Osteocyte (in vitro differentiated cells): ENCODE measurements around the gene NLGN1. TPM values are rescaled to one million over a fixed set of nuclear protein-coding genes. Genes with fewer than 3 reads are reported as not detected.

Experiments
- DNase-seq: peaks from one replicate; pipeline ENCODE4 v3.0.0; 2021; ENCODE audit warnings: mixed read lengths; ENCODE audit not compliant: unreplicated experiment; ENCODE audit errors: extremely low spot score
- H3K27ac Mint-ChIP-seq: one replicate; pipeline ENCODE4 v1.8.0; 2021; ENCODE audit warnings: mild to moderate bottlenecking, mixed read lengths; ENCODE audit not compliant: unreplicated experiment
- H3K27me3 Mint-ChIP-seq: one replicate; pipeline ENCODE4 v1.8.0; 2021; ENCODE audit warnings: mixed read lengths; ENCODE audit not compliant: unreplicated experiment
- H3K36me3 Mint-ChIP-seq: one replicate; pipeline ENCODE4 v1.8.0; 2021; ENCODE audit warnings: mixed read lengths; ENCODE audit not compliant: unreplicated experiment
- H3K4me1 Mint-ChIP-seq: one replicate; pipeline ENCODE4 v1.8.0; 2021; ENCODE audit warnings: mixed read lengths; ENCODE audit not compliant: unreplicated experiment
- H3K4me3 Mint-ChIP-seq: one replicate; pipeline ENCODE4 v1.8.0; 2021; ENCODE audit warnings: mild to moderate bottlenecking, moderate library complexity, mixed read lengths; ENCODE audit not compliant: unreplicated experiment
- H3K9me3 Mint-ChIP-seq: one replicate; pipeline ENCODE4 v1.8.0; 2021; ENCODE audit warnings: mixed read lengths; ENCODE audit not compliant: unreplicated experiment
- total RNA-seq: library from RNA; stranded (reverse); gene quantifications from 2 replicates; pipeline ENCODE4 v1.2.1, GENCODE V29; 2021
- TF ChIP-seq, protein P1 (sequence below): fragments of 200-600 bp; sonication (generic); IDR thresholded peaks from 2 replicates; pipeline ENCODE4 v1.5.0; 2021; ENCODE audit warnings: antibody characterized with exemption, mild to moderate bottlenecking, moderate library complexity

Gene NLGN1
- total RNA-seq, 1 donor from 2014 or later = 3.9 TPM

DNA sequence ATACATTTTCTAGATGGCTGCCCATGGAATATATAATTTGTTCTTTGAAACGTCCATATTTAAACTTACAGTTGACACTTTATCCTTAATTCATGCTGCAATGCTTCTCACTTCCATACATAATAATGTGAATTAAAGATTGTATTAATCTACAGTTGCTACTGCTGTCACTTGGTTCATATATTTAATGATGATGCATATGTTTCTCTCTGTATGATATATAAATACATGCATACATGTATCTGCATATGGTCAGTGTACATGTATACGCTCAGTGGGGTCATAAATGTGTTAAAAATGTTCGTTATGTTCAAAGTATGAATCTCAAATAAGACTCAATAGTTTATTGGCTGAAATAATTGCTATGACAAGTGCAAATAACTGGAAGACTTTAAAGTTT lies 382.5 kb downstream of the NLGN1 start:
- Mint-ChIP-seq H3K36me3 (no peaks in the 10 kb centered on the region), H3K27ac (no peak overlapping the region), H3K9me3 (no peaks in the 10 kb centered on the region), H3K27me3 (no peaks in the 10 kb centered on the region), H3K4me3 (no peak overlapping the region), H3K4me1 (no peaks in the 10 kb centered on the region)
- TF ChIP-seq, protein P1, sequence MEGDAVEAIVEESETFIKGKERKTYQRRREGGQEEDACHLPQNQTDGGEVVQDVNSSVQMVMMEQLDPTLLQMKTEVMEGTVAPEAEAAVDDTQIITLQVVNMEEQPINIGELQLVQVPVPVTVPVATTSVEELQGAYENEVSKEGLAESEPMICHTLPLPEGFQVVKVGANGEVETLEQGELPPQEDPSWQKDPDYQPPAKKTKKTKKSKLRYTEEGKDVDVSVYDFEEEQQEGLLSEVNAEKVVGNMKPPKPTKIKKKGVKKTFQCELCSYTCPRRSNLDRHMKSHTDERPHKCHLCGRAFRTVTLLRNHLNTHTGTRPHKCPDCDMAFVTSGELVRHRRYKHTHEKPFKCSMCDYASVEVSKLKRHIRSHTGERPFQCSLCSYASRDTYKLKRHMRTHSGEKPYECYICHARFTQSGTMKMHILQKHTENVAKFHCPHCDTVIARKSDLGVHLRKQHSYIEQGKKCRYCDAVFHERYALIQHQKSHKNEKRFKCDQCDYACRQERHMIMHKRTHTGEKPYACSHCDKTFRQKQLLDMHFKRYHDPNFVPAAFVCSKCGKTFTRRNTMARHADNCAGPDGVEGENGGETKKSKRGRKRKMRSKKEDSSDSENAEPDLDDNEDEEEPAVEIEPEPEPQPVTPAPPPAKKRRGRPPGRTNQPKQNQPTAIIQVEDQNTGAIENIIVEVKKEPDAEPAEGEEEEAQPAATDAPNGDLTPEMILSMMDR = no peak
- DNase-seq = no peak

DNA sequence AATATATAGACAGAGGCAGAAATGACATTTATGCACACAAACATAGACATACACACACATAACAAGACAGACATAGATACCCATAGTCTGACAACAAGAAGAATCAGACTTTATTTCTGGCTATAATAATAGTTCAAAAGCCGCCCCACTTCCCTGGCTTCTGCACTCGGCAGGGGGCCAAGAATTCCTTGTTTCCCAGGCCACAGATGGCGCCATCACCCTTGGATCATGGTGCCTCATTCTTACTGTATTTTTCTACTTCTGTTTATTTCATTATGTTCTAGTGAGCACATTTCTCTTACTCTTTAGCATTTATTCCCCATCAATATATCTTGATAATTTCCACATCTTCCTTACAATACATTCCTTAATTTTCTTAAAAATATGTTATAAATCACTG lies 387.5 kb downstream of the NLGN1 start:
- TF ChIP-seq, protein P1 = peak; percentile 13
- H3K4me1 Mint-ChIP-seq = no peaks in the 10 kb centered on the region
- no peaks in the 10 kb centered on the region for H3K27me3 Mint-ChIP-seq
- DNase-seq = no peak
- no peaks in the 10 kb centered on the region for H3K9me3 Mint-ChIP-seq
- H3K27ac Mint-ChIP-seq = no peak overlapping the region
- H3K4me3 Mint-ChIP-seq = no peak overlapping the region
- H3K36me3 Mint-ChIP-seq = no peaks in the 10 kb centered on the region

DNA sequence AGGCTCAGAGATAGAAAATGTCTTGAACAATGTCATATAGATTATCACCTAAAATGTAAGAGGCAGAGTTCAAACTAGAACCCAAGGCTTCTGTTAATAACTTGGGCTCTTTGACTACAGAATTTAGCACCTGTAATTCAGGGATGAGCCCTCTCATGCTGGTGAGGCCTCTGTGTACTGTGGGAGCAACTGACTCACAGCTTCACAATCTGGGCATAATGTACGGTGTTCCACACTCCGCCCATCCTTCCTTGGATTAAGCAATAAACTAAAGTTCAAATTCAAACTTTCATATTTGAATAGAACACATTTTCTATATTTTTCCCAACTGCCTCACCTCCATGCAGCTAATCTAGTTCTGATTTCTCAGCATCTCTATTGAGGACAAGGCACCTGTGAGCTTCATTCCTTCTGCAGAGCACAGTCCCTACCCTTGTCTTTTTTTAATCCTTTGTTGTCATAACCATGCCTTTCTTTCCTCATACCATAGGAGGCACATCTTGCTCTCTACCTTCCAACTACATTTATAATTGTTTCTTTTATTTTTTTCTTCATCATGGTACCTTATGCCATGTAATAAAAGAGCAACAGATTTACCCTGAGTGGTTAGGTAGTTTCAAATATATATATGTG lies 392.1 kb downstream of the NLGN1 start:
- no peak overlapping the region for H3K4me3 Mint-ChIP-seq
- H3K9me3 Mint-ChIP-seq = no peaks in the 10 kb centered on the region
- H3K4me1 Mint-ChIP-seq = no peaks in the 10 kb centered on the region
- TF ChIP-seq, protein P1 = no peak
- no peak for DNase-seq
- H3K27ac Mint-ChIP-seq = no peak overlapping the region
- no peaks in the 10 kb centered on the region for H3K27me3 Mint-ChIP-seq
- H3K36me3 Mint-ChIP-seq = no peaks in the 10 kb centered on the region

DNA sequence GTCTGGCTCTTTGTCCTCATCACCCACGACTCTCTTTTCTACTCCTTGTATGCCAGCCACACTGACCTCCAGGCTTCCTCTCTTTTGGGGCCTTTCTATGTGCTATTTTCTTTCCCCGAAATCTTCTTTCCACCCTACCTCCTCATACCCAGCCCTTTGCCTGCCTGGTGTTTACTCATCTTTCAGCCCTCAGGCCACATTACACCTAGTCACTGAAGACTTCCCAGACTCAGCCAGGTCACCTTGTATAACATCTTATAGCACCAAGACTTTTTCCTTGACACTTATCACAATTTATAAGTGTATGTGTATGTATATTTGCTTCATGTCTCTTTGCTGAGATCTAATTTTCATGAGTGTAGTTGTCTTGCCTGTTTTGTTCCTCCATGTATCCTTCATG lies 396.4 kb downstream of the NLGN1 start:
- Mint-ChIP-seq H3K36me3 (no peaks in the 10 kb centered on the region), H3K9me3 (no peaks in the 10 kb centered on the region), H3K4me1 (peaks cover under 1% of the 10 kb centered on the region), H3K4me3 (no peak overlapping the region), H3K27ac (no peak overlapping the region), H3K27me3 (no peaks in the 10 kb centered on the region)
- no peak for DNase-seq
- TF ChIP-seq, protein P1 = no peak

DNA sequence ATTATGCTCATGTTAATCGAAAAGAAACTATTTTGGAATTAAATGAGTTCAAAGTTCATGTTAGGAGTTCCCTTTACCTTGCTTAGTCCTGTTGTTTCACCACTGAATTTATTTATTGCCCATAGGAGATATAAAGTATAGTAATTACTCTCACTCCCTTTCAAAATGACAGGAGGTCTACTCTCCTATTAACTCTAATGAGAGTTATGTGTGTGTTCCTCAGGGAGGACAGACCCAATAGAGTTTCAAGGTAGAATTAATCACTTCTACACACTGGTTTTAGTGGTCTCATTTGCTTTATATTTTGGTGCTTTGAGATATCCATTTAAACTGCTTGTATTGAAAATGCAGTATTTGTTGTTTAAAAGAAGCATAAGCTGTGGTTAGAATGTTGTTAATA lies 398.9 kb downstream of the NLGN1 start:
- DNase-seq = no peak
- Mint-ChIP-seq H3K27ac (no peak overlapping the region), H3K4me3 (no peak overlapping the region), H3K36me3 (no peaks in the 10 kb centered on the region), H3K27me3 (no peaks in the 10 kb centered on the region), H3K4me1 (peaks cover 10% of the 10 kb centered on the region), H3K9me3 (no peaks in the 10 kb centered on the region)
- TF ChIP-seq, protein P1 = no peak
